Esophagus (tissue), 2 donors: ENCODE data around the gene TRIM50. TPM values are rescaled to one million over a fixed set of nuclear protein-coding genes. Genes with fewer than 3 reads are reported as not detected.
"Not testable (repeated sequence)": the region's sequence is repeated elsewhere in the genome, so short reads cannot be mapped to it uniquely, and the experiment has no call there.

ENCODE experiments used
- H3K27ac ChIP-seq, 2 donors: one replicate each; pipeline ENCODE4 v1.5.1; 2013; ENCODE audit warnings: low read depth in 2 of 2, mild to moderate bottlenecking in 2 of 2, inconsistent platforms in 1 of 2, low read length in 1 of 2, moderate library complexity in 1 of 2
- H3K27me3 ChIP-seq, 2 donors: one replicate each; pipeline ENCODE4 v1.6.1; 2013; ENCODE audit warnings: low read length in 2 of 2, control low read depth in 1 of 2, mild to moderate bottlenecking in 1 of 2; ENCODE audit not compliant: insufficient read depth in 2 of 2, control insufficient read depth in 1 of 2
- H3K36me3 ChIP-seq, 2 donors: one replicate each; pipeline ENCODE4 v1.6.1; 2013; ENCODE audit warnings: low read length in 1 of 2; ENCODE audit not compliant: control insufficient read depth in 2 of 2, insufficient read depth in 2 of 2
- H3K4me1 ChIP-seq, 2 donors: one replicate each; pipeline ENCODE4 v1.6.1; 2013; ENCODE audit warnings: low read length in 1 of 2; ENCODE audit not compliant: control insufficient read depth in 2 of 2, insufficient read depth in 2 of 2
- H3K4me3 ChIP-seq, 2 donors: one replicate each; pipeline ENCODE4 v1.5.1; 2013; ENCODE audit warnings: low read length in 2 of 2, mild to moderate bottlenecking in 2 of 2, low read depth in 1 of 2, moderate library complexity in 1 of 2
- H3K9me3 ChIP-seq, 2 donors: one replicate each; pipeline ENCODE4 v1.6.1; 2013; ENCODE audit warnings: mild to moderate bottlenecking in 2 of 2, low read depth in 1 of 2, low read length in 1 of 2, moderate library complexity in 1 of 2; ENCODE audit not compliant: control insufficient read depth in 2 of 2, insufficient read depth in 1 of 2
- WGBS, 2 donors: extraction: QIAGEN DNeasy Blood & Tissue Kit; methylation state at CpG; one replicate each; pipeline ENCODE4 v1.1.7; 2013; 5-methylcytosine and 5-hydroxymethylcytosine counted together
- polyA plus RNA-seq, 2 donors: library from polyadenylated mRNA; stranded (reverse); fragments of 200-250 nt; gene quantifications; one replicate each; pipeline ENCODE4 v1.2.3, GENCODE V29; 2013
- donor health status: healthy with polysubstance abuse.
- donor health status: Bipolar disorder and iron deficiency.

Gene TRIM50
- under 1 TPM in 1 of 2 donors, not detected in 1; 0.02 TPM for polyA plus RNA-seq

- not testable (repeated sequence) for H3K9me3 ChIP-seq, H3K36me3 ChIP-seq, H3K4me1 ChIP-seq, H3K4me3 ChIP-seq, H3K27ac ChIP-seq, H3K27me3 ChIP-seq
- WGBS, 2 donors: 92 to 95% methylated on average over 40 to 43 of the region's 43 CpGs
Measured at GRCh38 chr7:73327922-73328321, at the start of gene TRIM50, which contains the start of gene FKBP6. Gene TRIM50, minus strand, starts transcription at chr7:73328082. Its CDS starts 3,295 bp downstream, at chr7:73324787. Gene FKBP6, plus strand, starts transcription at chr7:73328161. Its CDS starts 268 bp downstream, at chr7:73328429.

GRCh38 chr7:73376671-73377412, 49.0 kb upstream of the TRIM50 start:
- Histone ChIP-seq H3K4me3 (no peak overlapping the region), H3K36me3 (no peaks in the 10 kb centered on the region), H3K27ac (no peak overlapping the region), H3K4me1 (no peaks in the 10 kb centered on the region), H3K27me3 (no peaks in the 10 kb centered on the region), H3K9me3 (peaks cover 0 to 2% of the 10 kb centered on the region in 2 donors)
- 83 to 89% methylated on average over 18 to 20 of the region's 20 CpGs for WGBS, 2 donors

- H3K4me1 ChIP-seq, H3K27ac ChIP-seq, H3K27me3 ChIP-seq, H3K4me3 ChIP-seq, H3K9me3 ChIP-seq, H3K36me3 ChIP-seq: not testable (repeated sequence)
- 76 to 81% methylated on average over 4 of the region's 4 CpGs for WGBS, 2 donors
Measured at GRCh38 chr7:73376262-73376661, 48.4 kb upstream of the TRIM50 start.

- Histone ChIP-seq H3K36me3 (no peaks in the 10 kb centered on the region), H3K27me3 (no peaks in the 10 kb centered on the region), H3K27ac (no peak overlapping the region), H3K4me3 (no peak overlapping the region), H3K9me3 (peaks cover 0 to 2% of the 10 kb centered on the region in 2 donors), H3K4me1 (no peaks in the 10 kb centered on the region)
- WGBS, 2 donors: 85 to 87% methylated on average over 13 of the region's 13 CpGs
Measured at GRCh38 chr7:73373741-73374140, 45.9 kb upstream of the TRIM50 start.

- Histone ChIP-seq H3K9me3 (no peaks in the 10 kb centered on the region), H3K4me1 (no peaks in the 10 kb centered on the region), H3K36me3 (no peaks in the 10 kb centered on the region), H3K27ac (no peak overlapping the region), H3K4me3 (no peak overlapping the region), H3K27me3 (no peaks in the 10 kb centered on the region)
- WGBS, 2 donors: 86 to 88% methylated on average over 9 of the region's 9 CpGs
Measured at GRCh38 chr7:73369622-73370021, 41.7 kb upstream of the TRIM50 start.

GRCh38 chr7:73369009-73369408, 41.1 kb upstream of the TRIM50 start:
- WGBS, 2 donors: 76 to 80% methylated on average over 11 of the region's 11 CpGs
- Histone ChIP-seq H3K27ac (no peak overlapping the region), H3K9me3 (no peaks in the 10 kb centered on the region), H3K4me1 (no peaks in the 10 kb centered on the region), H3K27me3 (no peaks in the 10 kb centered on the region), H3K4me3 (no peak overlapping the region), H3K36me3 (no peaks in the 10 kb centered on the region)

- Histone ChIP-seq H3K36me3 (no peaks in the 10 kb centered on the region), H3K4me3 (no peak overlapping the region), H3K4me1 (no peaks in the 10 kb centered on the region), H3K27me3 (no peaks in the 10 kb centered on the region), H3K9me3 (no peaks in the 10 kb centered on the region), H3K27ac (no peak overlapping the region)
- 76 to 80% methylated on average over 12 of the region's 12 CpGs for WGBS, 2 donors
Measured at GRCh38 chr7:73366990-73367389, 39.1 kb upstream of the TRIM50 start.

- Histone ChIP-seq H3K27me3 (no peaks in the 10 kb centered on the region), H3K36me3 (no peaks in the 10 kb centered on the region), H3K27ac (no peak overlapping the region), H3K9me3 (no peaks in the 10 kb centered on the region), H3K4me3 (no peak overlapping the region), H3K4me1 (no peaks in the 10 kb centered on the region)
- 90 to 92% methylated on average over 11 of the region's 11 CpGs for WGBS, 2 donors
Measured at GRCh38 chr7:73366127-73366526, 38.2 kb upstream of the TRIM50 start.

- Histone ChIP-seq H3K27ac (no peak overlapping the region), H3K9me3 (no peaks in the 10 kb centered on the region), H3K36me3 (no peaks in the 10 kb centered on the region), H3K4me3 (no peak overlapping the region), H3K4me1 (no peaks in the 10 kb centered on the region), H3K27me3 (no peaks in the 10 kb centered on the region)
- WGBS, 2 donors: 53 to 59% methylated on average over 25 of the region's 25 CpGs
Measured at GRCh38 chr7:73364006-73364728, 36.3 kb upstream of the TRIM50 start.
